RCC 7860 (cell line): ENCODE results near the gene B3GAT2.
A peak's percentile ranks its signal among the peaks of the same experiment; 100 is the strongest.
"Not testable (repeated sequence)": the region's sequence is repeated elsewhere in the genome, so short reads cannot be mapped to it uniquely, and the experiment has no call there.

ENCODE experiments used
- DNase-seq: peaks from one replicate; pipeline ENCODE4 v3.0.0-alpha.2; 2015; ENCODE audit warnings: low spot score
- FAIRE-seq: peaks from 2 replicates; lab custom pipeline; 2012; peaks lifted over from hg19 to GRCh38; lab: Jason Lieb, UNC

B3GAT2 gene, protein sequence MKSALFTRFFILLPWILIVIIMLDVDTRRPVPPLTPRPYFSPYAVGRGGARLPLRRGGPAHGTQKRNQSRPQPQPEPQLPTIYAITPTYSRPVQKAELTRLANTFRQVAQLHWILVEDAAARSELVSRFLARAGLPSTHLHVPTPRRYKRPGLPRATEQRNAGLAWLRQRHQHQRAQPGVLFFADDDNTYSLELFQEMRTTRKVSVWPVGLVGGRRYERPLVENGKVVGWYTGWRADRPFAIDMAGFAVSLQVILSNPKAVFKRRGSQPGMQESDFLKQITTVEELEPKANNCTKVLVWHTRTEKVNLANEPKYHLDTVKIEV

GRCh38 chr6:70956451-70957283, at the start of gene B3GAT2:
B3GAT2 (minus strand) TSS chr6:70957060; CDS start chr6:70956429, 631 bp downstream.
- FAIRE-seq (no peak), DNase-seq (no peak)

DNA sequence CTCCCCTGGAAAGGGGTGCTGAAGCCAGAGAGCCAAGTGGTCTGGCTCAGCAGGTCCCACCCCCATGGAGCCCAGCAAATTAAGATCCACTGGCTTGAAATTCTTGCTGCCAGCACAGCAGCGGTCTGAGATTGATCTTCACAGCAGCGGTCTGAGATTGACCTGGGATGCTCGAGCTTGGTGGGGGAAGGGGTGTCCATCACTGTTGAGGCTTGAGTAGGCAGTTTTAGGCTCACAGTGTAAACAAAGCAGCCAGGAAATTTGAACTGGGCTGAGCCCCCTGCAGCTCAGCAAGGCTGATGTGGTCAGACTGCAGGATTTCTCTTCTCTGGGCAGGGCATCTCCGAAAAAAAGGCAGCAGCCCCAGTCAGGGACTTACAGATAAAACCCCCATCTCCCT, 41.3 kb upstream of the B3GAT2 start:
- FAIRE-seq (no peak), DNase-seq (no peak)

- FAIRE-seq (no peak), DNase-seq (no peak)
These were observed 40.5 kb upstream of the B3GAT2 start for GRCh38 chr6:70997379-70997778.

GRCh38 chr6:70996106-70996505, 39.2 kb upstream of the B3GAT2 start:
- DNase-seq (no peak), FAIRE-seq (no peak)

DNA sequence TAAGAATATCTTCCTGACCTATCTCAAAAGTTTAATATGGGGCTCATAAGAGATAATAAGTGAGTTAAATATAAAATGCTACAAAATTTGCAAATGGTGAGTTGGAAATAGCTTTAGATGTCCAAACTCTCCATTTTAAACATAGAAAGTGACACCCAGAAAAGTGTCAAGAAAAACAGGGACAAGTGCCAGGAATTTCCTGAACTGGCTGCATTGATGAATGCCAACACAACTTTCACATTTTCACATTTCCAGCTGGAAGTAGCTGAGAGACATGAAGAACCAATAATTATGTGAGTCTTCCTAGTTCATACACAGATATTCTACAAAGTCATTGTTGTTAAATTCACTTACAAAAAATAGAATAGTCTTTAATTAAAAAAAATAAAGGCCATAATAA, 38.6 kb upstream of the B3GAT2 start:
- no peak for FAIRE-seq
- no peak for DNase-seq

DNA sequence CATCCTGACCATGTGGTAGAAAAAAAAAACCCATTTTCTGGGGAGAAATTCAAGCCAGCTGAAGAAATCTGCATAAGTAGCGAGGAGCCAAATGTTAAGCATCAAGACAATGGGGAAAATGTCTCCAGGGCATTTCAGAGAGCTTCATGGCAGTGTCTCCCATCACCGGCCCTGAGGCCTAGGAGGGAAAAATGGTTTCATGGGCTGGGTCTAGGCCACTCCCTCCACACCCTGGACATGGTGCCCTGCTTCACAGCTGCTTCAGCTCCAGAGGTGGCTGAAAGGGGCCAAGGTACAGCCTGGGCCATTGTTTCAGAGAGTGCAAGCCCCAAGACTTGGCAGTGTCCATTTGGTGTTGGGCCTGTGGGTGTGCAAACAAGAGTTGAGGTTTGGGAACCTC, 34.4 kb upstream of the B3GAT2 start:
- DNase-seq (no peak), FAIRE-seq (no peak)

DNA sequence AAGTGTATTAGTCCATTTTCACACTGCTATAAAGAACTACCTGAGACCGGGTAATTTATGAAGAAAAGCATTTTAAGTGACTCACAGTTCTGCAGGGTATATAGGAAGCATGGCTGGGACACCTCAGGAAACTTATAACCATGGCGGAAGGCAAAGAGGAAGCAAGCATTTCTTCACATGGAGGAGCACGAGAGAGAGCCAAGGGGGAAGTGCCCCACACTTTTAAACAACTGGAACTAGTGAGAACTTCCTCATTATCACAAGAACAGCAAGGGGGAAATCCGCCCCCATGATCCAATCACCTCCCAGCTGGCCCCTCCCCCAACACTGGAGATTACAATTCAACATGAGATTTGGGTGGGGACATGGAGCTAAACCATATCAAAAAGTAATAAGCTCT, 28.3 kb upstream of the B3GAT2 start:
- DNase-seq = no peak
- no peak for FAIRE-seq

DNA sequence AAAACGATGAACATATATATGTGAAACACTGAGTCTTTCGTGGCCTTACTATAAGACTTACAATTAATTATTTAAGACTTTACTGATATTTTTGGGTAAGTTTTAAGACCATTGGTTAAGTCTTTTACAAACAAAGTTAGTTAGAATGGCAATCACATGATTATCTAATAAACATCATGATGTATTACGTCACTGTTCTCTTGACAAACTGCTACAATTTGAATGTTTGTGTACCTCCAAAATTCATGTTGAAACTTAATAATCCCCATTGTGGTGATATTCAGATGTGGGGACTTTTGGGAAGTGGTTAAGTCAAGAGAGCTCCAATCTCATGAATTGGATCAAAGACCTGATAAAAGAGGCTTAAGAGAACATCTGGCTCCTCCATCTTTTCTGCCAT, 25.9 kb upstream of the B3GAT2 start:
- no peak for FAIRE-seq
- no peak for DNase-seq

- FAIRE-seq (no peak), DNase-seq (no peak)
These were observed 23.9 kb upstream of the B3GAT2 start for GRCh38 chr6:70980727-70981126.

GRCh38 chr6:70973604-70974003, 16.7 kb upstream of the B3GAT2 start:
- FAIRE-seq (no peak), DNase-seq (peak; percentile 54)

DNA sequence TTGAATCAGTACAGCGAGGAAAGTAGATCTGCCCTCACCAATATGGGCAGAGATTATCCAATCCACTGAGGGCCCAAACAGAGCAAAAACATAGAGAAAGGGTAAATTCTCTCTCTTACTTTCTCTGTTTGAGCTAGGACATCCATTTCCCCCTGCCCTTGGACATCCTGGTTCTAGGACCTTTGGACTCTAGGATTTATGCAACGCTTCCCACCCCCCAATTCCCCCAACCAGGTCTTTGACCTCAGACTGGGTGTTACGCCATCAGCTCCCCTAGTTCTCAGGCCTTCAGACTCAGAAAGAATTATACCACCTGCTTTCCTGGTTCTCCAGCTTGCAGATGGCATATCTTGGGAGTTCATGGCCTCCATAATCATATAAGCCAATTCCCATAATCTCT, 10.2 kb upstream of the B3GAT2 start:
- no peak for FAIRE-seq
- no peak for DNase-seq

GRCh38 chr6:70957284-70957617, 391 bp upstream of the B3GAT2 start:
- no peak for FAIRE-seq

DNA sequence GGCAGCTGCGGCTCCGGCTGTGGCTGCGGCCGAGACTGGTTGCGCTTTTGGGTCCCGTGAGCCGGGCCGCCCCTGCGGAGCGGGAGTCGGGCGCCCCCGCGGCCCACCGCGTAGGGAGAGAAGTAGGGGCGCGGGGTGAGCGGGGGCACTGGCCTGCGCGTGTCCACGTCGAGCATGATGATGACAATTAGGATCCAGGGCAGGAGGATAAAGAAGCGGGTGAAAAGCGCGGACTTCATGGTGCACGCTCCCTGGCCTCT, 739 bp downstream of the B3GAT2 start:
- no peak for FAIRE-seq
- no peak for DNase-seq

More at GRCh38 chr6:70957284-70957617, 391 bp upstream of the B3GAT2 start:
- DNase-seq = no peak

DNA sequence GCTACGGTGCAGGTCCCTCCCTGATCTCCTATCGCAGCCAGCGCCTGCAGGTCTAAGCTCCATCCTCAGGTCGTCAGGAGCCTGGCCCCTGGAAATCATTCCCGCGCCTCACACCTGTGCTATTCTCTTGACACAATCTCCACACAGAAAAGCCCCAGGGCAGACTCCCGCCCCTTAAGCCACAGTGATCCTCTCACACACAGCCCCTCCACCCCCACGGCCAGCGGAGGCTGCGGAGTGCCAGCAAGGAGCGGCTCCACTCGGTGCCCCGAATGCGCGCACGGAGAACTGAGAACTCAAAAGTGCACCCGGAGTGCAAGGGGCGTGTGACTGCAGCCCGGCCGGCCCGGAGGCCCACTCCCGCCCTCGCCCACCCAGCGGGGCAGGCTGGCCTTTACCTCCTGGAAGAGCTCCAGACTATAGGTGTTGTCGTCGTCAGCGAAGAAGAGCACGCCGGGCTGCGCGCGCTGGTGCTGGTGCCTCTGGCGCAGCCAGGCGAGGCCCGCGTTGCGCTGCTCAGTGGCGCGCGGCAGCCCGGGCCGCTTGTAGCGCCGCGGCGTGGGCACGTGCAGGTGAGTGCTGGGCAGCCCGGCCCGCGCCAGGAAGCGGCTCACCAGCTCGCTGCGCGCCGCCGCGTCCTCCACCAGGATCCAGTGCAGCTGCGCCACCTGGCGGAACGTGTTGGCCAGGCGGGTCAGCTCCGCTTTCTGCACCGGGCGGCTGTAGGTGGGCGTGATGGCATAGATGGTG, 1.2 kb downstream of the B3GAT2 start:
- no peak for FAIRE-seq
- DNase-seq = peak; percentile 20

- no peak for FAIRE-seq
These were observed 2.1 kb downstream of the B3GAT2 start for GRCh38 chr6:70954750-70955149.

DNA sequence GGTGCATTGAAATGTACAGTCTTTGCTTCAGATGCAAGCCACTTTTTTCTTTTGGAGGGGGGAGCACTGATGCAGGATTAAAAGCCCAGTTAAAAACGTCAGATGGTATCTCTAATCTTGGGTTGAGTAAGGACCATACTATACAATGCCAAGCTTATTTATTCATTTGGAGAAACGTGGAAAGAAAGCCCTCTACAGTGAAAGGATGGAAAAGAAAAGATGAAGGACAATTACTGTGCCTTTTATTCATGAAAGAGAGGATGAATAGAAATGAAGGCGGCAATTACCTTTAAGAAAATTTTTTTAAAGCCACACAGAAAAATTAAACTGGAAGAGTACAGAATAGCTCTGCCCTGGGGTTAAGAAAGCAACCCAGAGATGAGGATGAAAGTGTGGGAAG, 2.7 kb downstream of the B3GAT2 start:
- DNase-seq = no peak
- no peak for FAIRE-seq

More at GRCh38 chr6:70954750-70955149, 2.1 kb downstream of the B3GAT2 start:
- no peak for DNase-seq

GRCh38 chr6:70952608-70953165, 4.2 kb downstream of the B3GAT2 start:
- FAIRE-seq (no peak), DNase-seq (no peak)

DNA sequence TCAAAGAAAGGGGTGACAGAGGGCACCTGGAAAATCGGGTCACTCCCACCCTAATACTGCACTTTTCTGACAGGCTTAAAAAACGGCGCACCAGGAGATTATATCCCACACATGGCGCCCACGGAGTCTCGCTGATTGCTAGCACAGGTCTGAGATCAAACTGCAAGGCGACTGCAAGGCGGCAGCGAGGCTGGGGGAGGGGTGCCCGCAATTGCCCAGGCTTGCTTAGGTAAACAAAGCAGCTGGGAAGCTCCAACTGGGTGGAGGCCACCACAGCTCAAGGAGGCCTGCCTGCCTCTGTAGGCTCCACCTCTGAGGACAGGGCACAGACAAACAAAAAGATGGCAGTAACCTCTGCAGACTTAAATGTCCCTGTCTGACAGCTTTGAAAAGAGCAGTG, 12.5 kb downstream of the B3GAT2 start:
- DNase-seq, FAIRE-seq: not testable (repeated sequence)

GRCh38 chr6:70933853-70934252, 23.0 kb downstream of the B3GAT2 start:
- FAIRE-seq (no peak), DNase-seq (no peak)

DNA sequence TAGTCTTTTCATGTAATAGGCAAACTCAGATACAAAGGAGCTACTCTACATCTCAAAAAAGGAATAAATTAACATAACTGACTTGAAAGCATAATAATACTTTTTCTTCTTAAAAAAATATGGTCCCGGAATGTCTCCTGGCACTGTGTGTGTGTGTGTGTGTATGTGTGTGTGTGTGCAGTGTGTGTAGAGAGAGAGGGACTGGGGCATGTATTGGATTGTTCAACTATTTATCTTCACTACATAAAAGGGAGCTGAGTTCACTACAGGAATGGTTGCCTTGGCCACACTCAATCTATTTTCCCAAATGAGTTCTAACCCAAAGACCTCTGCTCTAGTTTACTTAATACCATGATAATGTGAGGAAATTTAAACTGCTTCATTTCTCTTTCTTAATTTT, 51.1 kb downstream of the B3GAT2 start:
- DNase-seq (no peak), FAIRE-seq (no peak)

- FAIRE-seq (no peak), DNase-seq (no peak)
These were observed 53.0 kb downstream of the B3GAT2 start for GRCh38 chr6:70903665-70904452.
